MM.1S (cell line): ENCODE data around the gene TMEM14A.

Experiments
- EZH2 ChIP-seq: fragments of 300-600 bp; sonication (generic); optimal IDR thresholded peaks from 2 replicates; pipeline ENCODE3; 2017; ENCODE audit warnings: low read depth, mild to moderate bottlenecking, antibody characterized with exemption, low read length, mixed read lengths
- EZH2phosphoT487 ChIP-seq: fragments of 300-600 bp; sonication (generic); IDR thresholded peaks from 2 replicates; pipeline ENCODE4 v1.6.1; 2018; ENCODE audit warnings: antibody characterized with exemption, low read length
- TF ChIP-seq, protein P1 (sequence below): fragments of 300-600 bp; sonication (generic); IDR thresholded peaks from 2 replicates; pipeline ENCODE4 v1.5.1; 2016; ENCODE audit warnings: antibody characterized with exemption, low read length, mixed read lengths

DNA sequence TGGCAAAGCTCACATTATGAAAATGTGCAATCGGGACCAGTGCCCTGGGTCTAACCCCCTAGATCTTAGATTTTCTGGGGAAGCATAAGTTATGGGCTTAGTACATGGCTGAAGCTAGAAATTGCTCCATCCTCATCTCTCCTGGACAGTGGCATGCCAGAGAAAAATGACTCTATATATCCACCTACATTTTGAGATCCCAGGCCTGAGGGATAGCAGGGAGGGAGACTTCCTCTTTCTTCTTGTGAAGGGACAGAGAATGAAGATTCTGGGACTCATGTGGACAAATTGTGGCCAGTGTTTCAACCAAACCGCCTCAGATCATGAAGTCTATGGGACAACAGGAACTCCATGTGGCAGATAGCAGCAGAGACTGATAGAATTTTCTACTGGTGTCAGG lies 57.0 kb downstream of the TMEM14A start:
- TF ChIP-seq, protein P1, sequence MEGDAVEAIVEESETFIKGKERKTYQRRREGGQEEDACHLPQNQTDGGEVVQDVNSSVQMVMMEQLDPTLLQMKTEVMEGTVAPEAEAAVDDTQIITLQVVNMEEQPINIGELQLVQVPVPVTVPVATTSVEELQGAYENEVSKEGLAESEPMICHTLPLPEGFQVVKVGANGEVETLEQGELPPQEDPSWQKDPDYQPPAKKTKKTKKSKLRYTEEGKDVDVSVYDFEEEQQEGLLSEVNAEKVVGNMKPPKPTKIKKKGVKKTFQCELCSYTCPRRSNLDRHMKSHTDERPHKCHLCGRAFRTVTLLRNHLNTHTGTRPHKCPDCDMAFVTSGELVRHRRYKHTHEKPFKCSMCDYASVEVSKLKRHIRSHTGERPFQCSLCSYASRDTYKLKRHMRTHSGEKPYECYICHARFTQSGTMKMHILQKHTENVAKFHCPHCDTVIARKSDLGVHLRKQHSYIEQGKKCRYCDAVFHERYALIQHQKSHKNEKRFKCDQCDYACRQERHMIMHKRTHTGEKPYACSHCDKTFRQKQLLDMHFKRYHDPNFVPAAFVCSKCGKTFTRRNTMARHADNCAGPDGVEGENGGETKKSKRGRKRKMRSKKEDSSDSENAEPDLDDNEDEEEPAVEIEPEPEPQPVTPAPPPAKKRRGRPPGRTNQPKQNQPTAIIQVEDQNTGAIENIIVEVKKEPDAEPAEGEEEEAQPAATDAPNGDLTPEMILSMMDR = no peak
- TF ChIP-seq EZH2 = no peak
- no peak for TF ChIP-seq EZH2phosphoT487
